Measurements from ENCODE around the gene TMEM178B. TPM values are rescaled to one million over a fixed set of nuclear protein-coding genes. Genes with fewer than 3 reads are reported as not detected.

TMEM178B gene
- polyA plus RNA-seq, 3 donors from 2014 or later, result not detected

- Mint-ChIP-seq H3K27me3 (ENCODE audit: low read depth in 3 of 3) (peaks cover 0 to 13% (median 5%) of the 10 kb centered on the region in 3 donors), H3K9me3 (peaks cover 0 to 1% (median 0%) of the 10 kb centered on the region in 6 donors), H3K4me1 (no peaks in the 10 kb centered on the region), H3K36me3 (no peaks in the 10 kb centered on the region), H3K27ac (no peak overlapping the region), H3K4me3 (no peak overlapping the region)
- no peak for DNase-seq
Observed at GRCh38 chr7:141238596-141239243, 164.9 kb downstream of the TMEM178B start.

GRCh38 chr7:141239661-141240060, 165.8 kb downstream of the TMEM178B start:
- Mint-ChIP-seq H3K36me3 (no peaks in the 10 kb centered on the region), H3K27me3 (ENCODE audit: low read depth in 3 of 3) (peaks cover 0 to 13% (median 5%) of the 10 kb centered on the region in 3 donors), H3K4me1 (no peaks in the 10 kb centered on the region), H3K4me3 (no peak overlapping the region), H3K27ac (no peak overlapping the region), H3K9me3 (peaks cover 0 to 1% (median 0%) of the 10 kb centered on the region in 6 donors)
- no peak for DNase-seq

- H3K36me3 Mint-ChIP-seq, result no peaks in the 10 kb centered on the region
- no peak for DNase-seq
- no peaks in the 10 kb centered on the region for H3K4me1 Mint-ChIP-seq
- no peaks in the 10 kb centered on the region for H3K9me3 Mint-ChIP-seq
- H3K27me3 Mint-ChIP-seq (ENCODE audit: low read depth in 3 of 3), result peaks cover 0 to 6% (median 3%) of the 10 kb centered on the region in 3 donors
- no peak overlapping the region for H3K27ac Mint-ChIP-seq
- H3K4me3 Mint-ChIP-seq, result no peak overlapping the region
Observed at GRCh38 chr7:141242568-141242967, 168.7 kb downstream of the TMEM178B start.

- H3K9me3 Mint-ChIP-seq, result no peaks in the 10 kb centered on the region
- no peak for DNase-seq
- no peak overlapping the region for H3K4me3 Mint-ChIP-seq
- no peak overlapping the region for H3K27ac Mint-ChIP-seq
- no peaks in the 10 kb centered on the region for H3K4me1 Mint-ChIP-seq
- peaks cover 0 to 2% (median 0%) of the 10 kb centered on the region in 3 donors for H3K27me3 Mint-ChIP-seq (ENCODE audit: low read depth in 3 of 3)
- H3K36me3 Mint-ChIP-seq, result no peaks in the 10 kb centered on the region
Observed at GRCh38 chr7:141243368-141243767, 169.5 kb downstream of the TMEM178B start.

GRCh38 chr7:141244435-141244834, 170.6 kb downstream of the TMEM178B start:
- H3K9me3 Mint-ChIP-seq, result no peaks in the 10 kb centered on the region
- DNase-seq, result no peak

GRCh38 chr7:141246426-141246825, 172.6 kb downstream of the TMEM178B start:
- Mint-ChIP-seq H3K4me3 (no peak overlapping the region), H3K4me1 (no peaks in the 10 kb centered on the region), H3K27ac (no peak overlapping the region), H3K36me3 (no peaks in the 10 kb centered on the region), H3K27me3 (ENCODE audit: low read depth in 3 of 3) (peaks cover 0 to 4% (median 3%) of the 10 kb centered on the region in 3 donors), H3K9me3 (no peaks in the 10 kb centered on the region)
- no peak for DNase-seq

More at GRCh38 chr7:141244435-141244834, 170.6 kb downstream of the TMEM178B start:
- Mint-ChIP-seq H3K27me3 (ENCODE audit: low read depth in 3 of 3) (peaks cover 0 to 2% (median 0%) of the 10 kb centered on the region in 3 donors), H3K36me3 (no peaks in the 10 kb centered on the region), H3K4me1 (no peaks in the 10 kb centered on the region), H3K4me3 (no peak overlapping the region), H3K27ac (no peak overlapping the region)

GRCh38 chr7:141251180-141251579, 177.3 kb downstream of the TMEM178B start:
- no peak for DNase-seq
- no peak overlapping the region for H3K4me3 Mint-ChIP-seq
- no peaks in the 10 kb centered on the region for H3K4me1 Mint-ChIP-seq
- H3K36me3 Mint-ChIP-seq, result no peaks in the 10 kb centered on the region
- no peaks in the 10 kb centered on the region for H3K9me3 Mint-ChIP-seq
- H3K27me3 Mint-ChIP-seq (ENCODE audit: low read depth in 3 of 3), result peaks cover 4 to 7% (median 4%) of the 10 kb centered on the region in 3 donors
- H3K27ac Mint-ChIP-seq, result no peak overlapping the region

- DNase-seq, result no peak
- no peaks in the 10 kb centered on the region for H3K36me3 Mint-ChIP-seq
- no peak overlapping the region for H3K4me3 Mint-ChIP-seq
- H3K9me3 Mint-ChIP-seq, result no peaks in the 10 kb centered on the region
- no peak overlapping the region for H3K27ac Mint-ChIP-seq
- no peaks in the 10 kb centered on the region for H3K4me1 Mint-ChIP-seq
- peaks cover 4 to 7% (median 6%) of the 10 kb centered on the region in 3 donors for H3K27me3 Mint-ChIP-seq (ENCODE audit: low read depth in 3 of 3)
Observed at GRCh38 chr7:141251957-141252356, 178.1 kb downstream of the TMEM178B start.

GRCh38 chr7:141257597-141257996, 183.7 kb downstream of the TMEM178B start:
- Mint-ChIP-seq H3K27me3 (ENCODE audit: low read depth in 3 of 3) (peaks cover 4 to 8% (median 6%) of the 10 kb centered on the region in 3 donors), H3K9me3 (peaks cover 4 to 21% (median 9%) of the 10 kb centered on the region in 6 donors), H3K27ac (no peak overlapping the region), H3K36me3 (peaks cover 0 to 7% (median 0%) of the 10 kb centered on the region in 3 donors), H3K4me1 (no peaks in the 10 kb centered on the region), H3K4me3 (no peak overlapping the region)
- no peak for DNase-seq

- DNase-seq, result no peak
- H3K36me3 Mint-ChIP-seq, result peaks cover 0 to 7% (median 0%) of the 10 kb centered on the region in 3 donors
- no peaks in the 10 kb centered on the region for H3K4me1 Mint-ChIP-seq
- no peak overlapping the region for H3K27ac Mint-ChIP-seq
- H3K4me3 Mint-ChIP-seq, result no peak overlapping the region
- peaks cover 4 to 21% (median 9%) of the 10 kb centered on the region in 6 donors for H3K9me3 Mint-ChIP-seq
- H3K27me3 Mint-ChIP-seq (ENCODE audit: low read depth in 3 of 3), result peaks cover 2 to 11% (median 8%) of the 10 kb centered on the region in 3 donors
Observed at GRCh38 chr7:141258559-141258958, 184.7 kb downstream of the TMEM178B start.

GRCh38 chr7:141262101-141263090, 188.5 kb downstream of the TMEM178B start:
- peaks cover 0 to 15% (median 4%) of the 10 kb centered on the region in 3 donors for H3K27me3 Mint-ChIP-seq (ENCODE audit: low read depth in 3 of 3)
- no peak overlapping the region for H3K4me3 Mint-ChIP-seq

GRCh38 chr7:141263508-141263907, 189.6 kb downstream of the TMEM178B start:
- no peaks in the 10 kb centered on the region for H3K4me1 Mint-ChIP-seq
- peaks cover 0 to 16% (median 4%) of the 10 kb centered on the region in 3 donors for H3K27me3 Mint-ChIP-seq (ENCODE audit: low read depth in 3 of 3)
- peaks cover 4 to 15% (median 6%) of the 10 kb centered on the region in 6 donors for H3K9me3 Mint-ChIP-seq
- H3K36me3 Mint-ChIP-seq, result peaks cover 0 to 6% (median 0%) of the 10 kb centered on the region in 3 donors
- H3K4me3 Mint-ChIP-seq, result no peak overlapping the region
- no peak overlapping the region for H3K27ac Mint-ChIP-seq
- no peak for DNase-seq

More at GRCh38 chr7:141262101-141263090, 188.5 kb downstream of the TMEM178B start:
- Mint-ChIP-seq H3K9me3 (peaks cover 4 to 21% (median 9%) of the 10 kb centered on the region in 6 donors), H3K27ac (no peak overlapping the region), H3K4me1 (no peaks in the 10 kb centered on the region), H3K36me3 (peaks cover 0 to 7% (median 0%) of the 10 kb centered on the region in 3 donors)
- DNase-seq, result no peak

GRCh38 chr7:141263983-141264382, 190.1 kb downstream of the TMEM178B start:
- no peak overlapping the region for H3K4me3 Mint-ChIP-seq
- no peak for DNase-seq
- peaks cover 0 to under 1% (median 0%) of the 10 kb centered on the region in 3 donors for H3K36me3 Mint-ChIP-seq
- H3K9me3 Mint-ChIP-seq, result peaks cover under 1 to 10% (median 1%) of the 10 kb centered on the region in 6 donors
- H3K27me3 Mint-ChIP-seq (ENCODE audit: low read depth in 3 of 3), result peaks cover 0 to 16% (median 4%) of the 10 kb centered on the region in 3 donors
- no peak overlapping the region for H3K27ac Mint-ChIP-seq
- no peaks in the 10 kb centered on the region for H3K4me1 Mint-ChIP-seq

GRCh38 chr7:141264511-141264910, 190.6 kb downstream of the TMEM178B start:
- H3K4me3 Mint-ChIP-seq, result no peak overlapping the region
- DNase-seq, result no peak
- H3K36me3 Mint-ChIP-seq, result no peaks in the 10 kb centered on the region
- no peaks in the 10 kb centered on the region for H3K4me1 Mint-ChIP-seq
- H3K27ac Mint-ChIP-seq, result no peak overlapping the region
- H3K9me3 Mint-ChIP-seq, result peaks cover 0 to 5% (median 0%) of the 10 kb centered on the region in 6 donors
- peaks cover 0 to 16% (median 4%) of the 10 kb centered on the region in 3 donors for H3K27me3 Mint-ChIP-seq (ENCODE audit: low read depth in 3 of 3)

Measured in immature natural killer cell (primary cell).